ENCODE results near the gene ERC2.

DNA sequence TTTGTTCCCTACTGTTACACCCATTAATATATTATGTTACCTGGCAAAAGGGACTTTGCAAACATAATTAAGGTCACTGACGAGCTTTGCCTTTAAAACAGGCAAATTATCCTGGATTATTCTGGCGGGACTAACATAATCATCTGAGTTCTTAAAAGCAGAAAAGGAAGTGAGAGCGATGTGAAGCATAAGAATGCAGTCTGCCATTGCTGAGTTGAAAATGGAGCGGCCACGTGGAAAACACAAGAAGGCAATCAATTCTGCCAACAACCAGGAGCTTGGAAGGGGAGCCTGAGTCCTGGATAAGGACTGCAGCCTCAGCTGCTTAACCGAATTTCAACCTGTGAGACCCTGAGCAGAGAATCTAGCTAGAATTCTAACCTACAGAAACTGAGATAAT lies 653.0 kb downstream of the ERC2 start:
- TF ChIP-seq, protein P1, sequence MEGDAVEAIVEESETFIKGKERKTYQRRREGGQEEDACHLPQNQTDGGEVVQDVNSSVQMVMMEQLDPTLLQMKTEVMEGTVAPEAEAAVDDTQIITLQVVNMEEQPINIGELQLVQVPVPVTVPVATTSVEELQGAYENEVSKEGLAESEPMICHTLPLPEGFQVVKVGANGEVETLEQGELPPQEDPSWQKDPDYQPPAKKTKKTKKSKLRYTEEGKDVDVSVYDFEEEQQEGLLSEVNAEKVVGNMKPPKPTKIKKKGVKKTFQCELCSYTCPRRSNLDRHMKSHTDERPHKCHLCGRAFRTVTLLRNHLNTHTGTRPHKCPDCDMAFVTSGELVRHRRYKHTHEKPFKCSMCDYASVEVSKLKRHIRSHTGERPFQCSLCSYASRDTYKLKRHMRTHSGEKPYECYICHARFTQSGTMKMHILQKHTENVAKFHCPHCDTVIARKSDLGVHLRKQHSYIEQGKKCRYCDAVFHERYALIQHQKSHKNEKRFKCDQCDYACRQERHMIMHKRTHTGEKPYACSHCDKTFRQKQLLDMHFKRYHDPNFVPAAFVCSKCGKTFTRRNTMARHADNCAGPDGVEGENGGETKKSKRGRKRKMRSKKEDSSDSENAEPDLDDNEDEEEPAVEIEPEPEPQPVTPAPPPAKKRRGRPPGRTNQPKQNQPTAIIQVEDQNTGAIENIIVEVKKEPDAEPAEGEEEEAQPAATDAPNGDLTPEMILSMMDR (conservative IDR thresholded peaks at IDR 0.05; ENCODE audit: low read depth, low read length) = no peak
- TF ChIP-seq EZH2 (IDR thresholded peaks at IDR 0.05; ENCODE audit: borderline replicate concordance, low read depth, low read length, poor library complexity, severe bottlenecking) = no peak

All from A673 (cell line).